IMR-90 (cell line): ENCODE results near the gene IFIT2.

Source experiments
- BHLHE40 ChIP-seq: fragments of 150-350 bp; IDR thresholded peaks from 2 replicates; pipeline ENCODE4 v1.6.1; 2016; ENCODE audit warnings: mild to moderate bottlenecking, low read depth, low read length
- CTCF ChIP-seq: conservative IDR thresholded peaks from 2 replicates; pipeline ENCODE4 v1.5.1; 2012; ENCODE audit warnings: mild to moderate bottlenecking, low read depth, low read length, improper control_type of control experiment
- FOS ChIP-seq: fragments of 150-350 bp; IDR thresholded peaks from 2 replicates; pipeline ENCODE4 v1.6.1; 2016; ENCODE audit warnings: low read depth, low read length
- POLR2A ChIP-seq: IDR thresholded peaks from 2 replicates; pipeline ENCODE4 v1.6.1; 2012; ENCODE audit warnings: mild to moderate bottlenecking, low read depth, low read length
- RAD21 ChIP-seq: IDR thresholded peaks from 2 replicates; pipeline ENCODE4 v1.6.1; 2012; ENCODE audit warnings: low read length, improper control_type of control experiment
- RCOR1 ChIP-seq: IDR thresholded peaks from 2 replicates; pipeline ENCODE4 v1.6.1; 2012; ENCODE audit warnings: mild to moderate bottlenecking, low read length, improper control_type of control experiment; ENCODE audit not compliant: insufficient replicate concordance
- SMC3 ChIP-seq: fragments of 150-350 bp; IDR thresholded peaks from 2 replicates; pipeline ENCODE4 v1.6.1; 2016; ENCODE audit warnings: low read depth, mild to moderate bottlenecking, antibody characterized with exemption, low read length, moderate library complexity
- TF ChIP-seq, protein P1 (sequence below): fragments of 150-350 bp; IDR thresholded peaks from 2 replicates; pipeline ENCODE4 v1.6.1; 2016; ENCODE audit warnings: low read depth, mild to moderate bottlenecking, low read length, moderate library complexity, borderline replicate concordance

- TF ChIP-seq FOS (no peak), CTCF (no peak), RCOR1 (no peak), RAD21 (no peak), POLR2A (no peak), SMC3 (no peak), BHLHE40 (no peak)
- TF ChIP-seq, protein P1, sequence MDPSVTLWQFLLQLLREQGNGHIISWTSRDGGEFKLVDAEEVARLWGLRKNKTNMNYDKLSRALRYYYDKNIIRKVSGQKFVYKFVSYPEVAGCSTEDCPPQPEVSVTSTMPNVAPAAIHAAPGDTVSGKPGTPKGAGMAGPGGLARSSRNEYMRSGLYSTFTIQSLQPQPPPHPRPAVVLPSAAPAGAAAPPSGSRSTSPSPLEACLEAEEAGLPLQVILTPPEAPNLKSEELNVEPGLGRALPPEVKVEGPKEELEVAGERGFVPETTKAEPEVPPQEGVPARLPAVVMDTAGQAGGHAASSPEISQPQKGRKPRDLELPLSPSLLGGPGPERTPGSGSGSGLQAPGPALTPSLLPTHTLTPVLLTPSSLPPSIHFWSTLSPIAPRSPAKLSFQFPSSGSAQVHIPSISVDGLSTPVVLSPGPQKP: no peak
Measured at GRCh38 chr10:89280508-89280907, 21.3 kb upstream of the IFIT2 start.
